ENCODE measurements around the gene ETV3.

- TF ChIP-seq POLR2A (IDR thresholded peaks at IDR 0.05) (no peak), CTCF (IDR thresholded peaks at IDR 0.05) (no peak)
These were observed 52.8 kb downstream of the ETV3 start for GRCh38 chr1:157085421-157085820.
